CD4-positive, alpha-beta T cell treated with Interferon alpha-2 for 1 hour (primary cell): ENCODE results near the gene KICS2.
"Not testable (repeated sequence)": the region's sequence is repeated elsewhere in the genome, so short reads cannot be mapped to it uniquely, and the experiment has no call there.

Experiments used
- DNase-seq, 2 donors: peaks; one replicate each; pipeline ENCODE4 v3.0.0-alpha.2; 2020 to 2022

The KICS2 gene

GRCh38 chr12:64212119-64212746 is 9.9 kb downstream of the KICS2 start:
- no peak for DNase-seq

GRCh38 chr12:64207453-64207852 is 14.6 kb downstream of the KICS2 start:
- no peak for DNase-seq

- DNase-seq = no peak
These were observed 16.6 kb downstream of the KICS2 start for GRCh38 chr12:64205542-64205941.

- DNase-seq = no peak
These were observed 18.3 kb downstream of the KICS2 start for GRCh38 chr12:64203775-64204174.

GRCh38 chr12:64203036-64203435 is 19.1 kb downstream of the KICS2 start:
- DNase-seq = no peak

GRCh38 chr12:64195841-64196240 is 26.3 kb downstream of the KICS2 start:
- not testable (repeated sequence) for DNase-seq

- no peak for DNase-seq
These were observed 27.6 kb downstream of the KICS2 start for GRCh38 chr12:64194333-64195149.

GRCh38 chr12:64193931-64194330 is 28.2 kb downstream of the KICS2 start:
- no peak for DNase-seq

GRCh38 chr12:64192644-64193444 is 29.3 kb downstream of the KICS2 start:
- no peak for DNase-seq

GRCh38 chr12:64190140-64190539 is 32.0 kb downstream of the KICS2 start:
- no peak for DNase-seq

- no peak for DNase-seq
These were observed 32.6 kb downstream of the KICS2 start for GRCh38 chr12:64189530-64189929.

- DNase-seq = no peak
These were observed 34.3 kb downstream of the KICS2 start for GRCh38 chr12:64187794-64188193.

- DNase-seq = no peak
These were observed 34.7 kb downstream of the KICS2 start for GRCh38 chr12:64187370-64187769.

- DNase-seq = no peak
These were observed 35.3 kb downstream of the KICS2 start for GRCh38 chr12:64186789-64187188.

GRCh38 chr12:64184216-64184615 is 37.9 kb downstream of the KICS2 start:
- no peak for DNase-seq

- no peak for DNase-seq
These were observed 40.4 kb downstream of the KICS2 start for GRCh38 chr12:64181430-64182291.

GRCh38 chr12:64180951-64181350 is 41.1 kb downstream of the KICS2 start:
- DNase-seq = no peak

- DNase-seq = no peak
These were observed 44.0 kb downstream of the KICS2 start for GRCh38 chr12:64178122-64178521.

- DNase-seq = no peak
These were observed 45.1 kb downstream of the KICS2 start for GRCh38 chr12:64177001-64177400.

- DNase-seq = no peak
These were observed 46.7 kb downstream of the KICS2 start for GRCh38 chr12:64175254-64175945.

- no peak for DNase-seq
These were observed 48.6 kb downstream of the KICS2 start for GRCh38 chr12:64173456-64173855.
